Renal pelvis (tissue), 4 donors: ENCODE data around the gene ZPR1. TPM values are rescaled to one million over a fixed set of nuclear protein-coding genes. Genes with fewer than 3 reads are reported as not detected.
"Not testable (repeated sequence)": the region's sequence is repeated elsewhere in the genome, so short reads cannot be mapped to it uniquely, and the experiment has no call there.

ENCODE experiments used
- DNase-seq: peaks from one replicate; pipeline ENCODE4 v3.0.0-alpha.2; 2013
- polyA plus RNA-seq, 3 donors: library from polyadenylated mRNA; unstranded; fragments of 120-200 nt; gene quantifications; one replicate each; pipeline ENCODE4 v1.2.1, GENCODE V29; 2013; ENCODE audit not compliant: insufficient read length in 3 of 3

Gene ZPR1
- polyA plus RNA-seq, 3 donors: 50.6 to 58.3 (median 58.1) TPM

DNA sequence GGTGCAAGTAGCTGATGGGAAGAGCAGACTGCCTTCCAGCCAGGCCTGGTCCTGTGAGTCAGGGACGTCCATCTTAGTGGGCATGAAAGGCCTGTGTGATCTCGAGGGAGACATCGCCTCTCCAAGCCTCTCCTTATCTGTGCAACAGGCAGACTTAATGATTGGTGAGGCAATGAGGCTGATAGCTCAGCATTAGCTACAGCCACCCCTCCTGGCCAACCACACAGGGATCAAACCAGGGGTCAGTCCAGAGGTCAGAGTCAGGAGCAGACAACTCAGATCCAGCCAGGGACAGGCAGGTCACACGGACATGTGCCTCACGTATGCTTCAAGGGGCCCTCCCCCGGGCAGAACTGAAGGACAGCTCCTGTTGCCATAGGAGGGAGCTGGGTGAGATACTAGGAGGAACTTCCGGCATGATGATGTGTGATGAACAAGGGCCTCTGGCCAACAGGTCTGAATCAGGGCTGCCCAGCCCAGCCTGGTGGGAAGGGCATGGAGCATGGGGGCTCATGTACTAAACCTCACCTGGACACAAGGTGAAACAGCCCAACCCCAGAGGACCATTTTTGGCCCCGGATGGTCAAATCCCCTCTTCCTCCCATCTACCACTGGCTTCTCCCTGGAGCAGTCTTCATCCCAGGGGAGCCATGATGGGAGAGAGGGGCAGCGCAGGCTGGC, 39.1 kb upstream of the ZPR1 start:
- no peak for DNase-seq

DNA sequence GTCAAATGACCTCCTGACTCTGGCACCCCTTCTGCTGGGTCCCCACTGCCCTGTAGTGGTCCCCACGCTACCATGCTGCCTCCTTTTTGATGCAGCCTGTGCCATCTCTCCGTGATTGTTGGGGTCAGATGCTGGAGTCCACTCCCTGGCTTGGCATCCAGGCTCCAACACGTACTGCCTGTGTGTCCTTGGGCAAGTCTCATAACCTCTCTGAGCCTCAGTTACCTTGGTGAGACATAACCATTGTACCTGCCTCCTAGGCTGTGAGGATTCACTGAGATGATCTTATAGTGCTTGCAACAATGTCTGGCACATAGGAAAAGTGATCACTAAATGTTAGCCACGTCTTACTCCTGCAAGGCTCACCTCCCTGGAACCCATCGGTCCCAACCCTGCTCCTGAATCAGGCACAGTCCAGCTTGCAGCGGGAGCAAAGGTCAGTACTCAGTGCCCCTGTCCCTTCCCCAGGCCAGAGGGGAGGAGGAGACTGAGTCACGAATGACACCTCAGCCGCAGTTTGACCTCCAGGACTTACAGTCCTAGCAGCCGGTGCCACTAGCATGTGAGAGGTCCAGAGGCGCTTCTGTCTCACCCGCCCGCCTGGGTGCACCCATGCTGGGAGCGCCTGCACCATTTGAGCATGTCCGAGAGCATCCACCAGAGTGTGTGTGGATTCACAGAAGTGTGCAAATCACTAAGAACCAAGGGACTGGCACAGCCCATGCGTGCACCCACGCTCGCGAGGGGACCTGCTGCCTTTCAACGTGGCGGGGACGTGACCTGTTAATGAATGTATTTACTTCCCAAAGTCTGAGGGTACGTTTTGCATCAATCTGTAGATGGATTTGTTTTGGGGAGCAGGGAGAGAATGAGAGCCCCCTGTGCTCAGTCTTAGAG, 38.3 kb upstream of the ZPR1 start:
- no peak for DNase-seq

DNA sequence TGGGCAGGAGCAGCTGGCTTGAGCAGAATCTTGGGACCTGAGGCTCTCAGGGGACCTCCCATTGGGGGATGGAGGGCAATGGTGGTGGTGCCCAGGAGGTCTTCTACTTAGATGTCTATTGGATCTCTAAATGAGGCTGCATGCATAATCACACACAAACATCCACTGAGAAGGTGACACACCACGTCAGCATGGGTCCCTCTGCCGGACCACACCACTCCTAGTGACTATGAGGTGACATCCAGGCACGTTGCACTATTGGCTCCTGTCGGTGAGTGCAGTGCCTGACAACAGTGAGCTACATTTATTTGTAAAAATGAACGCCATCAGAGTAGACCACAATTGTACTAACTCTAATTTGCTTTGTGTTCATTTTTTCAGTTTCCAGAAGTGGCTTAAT, 37.6 kb upstream of the ZPR1 start:
- DNase-seq: no peak

DNA sequence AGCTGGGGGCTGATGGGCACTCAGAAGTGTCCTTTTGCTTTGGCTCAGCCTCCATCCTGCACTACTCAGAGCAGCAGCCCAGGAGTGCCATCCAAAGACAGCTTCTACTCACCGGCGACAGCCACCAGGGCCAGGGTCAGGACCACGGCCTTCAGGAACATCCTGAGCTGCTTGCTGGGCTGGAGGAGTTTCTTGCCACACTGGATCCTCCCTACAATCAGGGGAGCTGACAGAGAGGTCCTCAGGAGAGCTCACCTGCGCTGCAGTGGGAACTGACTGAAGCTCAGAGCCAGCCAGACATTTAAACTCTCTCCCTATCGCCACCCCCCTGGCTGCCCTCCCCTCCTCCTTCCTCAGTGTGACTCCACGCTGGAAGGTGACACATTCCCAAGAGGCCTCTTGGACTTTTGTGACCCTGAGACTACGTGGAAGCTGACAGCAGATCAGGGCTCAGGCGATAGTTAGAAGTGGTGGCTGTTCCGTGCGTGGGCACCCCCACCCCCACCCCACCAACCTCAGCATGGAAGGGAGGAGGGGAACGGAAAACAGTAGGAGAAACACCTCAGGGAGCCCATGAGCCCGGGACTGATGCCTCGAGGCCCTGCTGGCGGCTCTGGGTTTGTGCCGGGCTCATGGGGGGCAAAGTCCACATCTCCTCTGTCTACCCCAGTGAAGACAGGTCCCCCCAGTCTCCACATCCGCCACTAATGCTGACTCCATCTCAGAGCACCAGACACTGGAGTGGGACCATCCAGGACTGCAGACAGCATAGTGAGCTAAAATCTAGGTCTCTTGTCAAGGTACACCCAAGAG, 35.4 kb upstream of the ZPR1 start, which contains the start of gene APOA4:
Gene APOA4 (minus strand): TSS at position 274 of the 813 bp plus-strand sequence. CDS start 113 bp downstream, at position 161.
- no peak for DNase-seq

DNA sequence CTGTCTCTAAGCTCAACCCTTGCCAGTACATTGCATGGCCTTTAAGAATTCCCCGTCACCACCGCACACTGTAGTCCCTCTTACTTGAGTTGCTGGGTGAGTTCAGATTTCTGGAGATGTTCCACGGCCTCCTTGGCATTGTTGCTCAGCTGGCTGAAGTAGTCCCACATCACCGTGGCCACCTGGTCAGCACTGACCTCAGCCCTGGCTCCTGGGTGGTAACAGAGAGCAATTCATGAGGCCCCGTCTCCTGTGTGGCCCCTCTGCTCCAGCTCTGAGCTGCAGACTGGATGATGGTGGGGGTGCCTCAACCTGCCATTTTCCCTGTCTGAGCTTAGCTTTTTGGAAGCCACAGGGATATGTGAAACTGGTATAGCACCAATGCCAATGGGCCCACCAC, 34.8 kb upstream of the ZPR1 start:
- DNase-seq: no peak

DNA sequence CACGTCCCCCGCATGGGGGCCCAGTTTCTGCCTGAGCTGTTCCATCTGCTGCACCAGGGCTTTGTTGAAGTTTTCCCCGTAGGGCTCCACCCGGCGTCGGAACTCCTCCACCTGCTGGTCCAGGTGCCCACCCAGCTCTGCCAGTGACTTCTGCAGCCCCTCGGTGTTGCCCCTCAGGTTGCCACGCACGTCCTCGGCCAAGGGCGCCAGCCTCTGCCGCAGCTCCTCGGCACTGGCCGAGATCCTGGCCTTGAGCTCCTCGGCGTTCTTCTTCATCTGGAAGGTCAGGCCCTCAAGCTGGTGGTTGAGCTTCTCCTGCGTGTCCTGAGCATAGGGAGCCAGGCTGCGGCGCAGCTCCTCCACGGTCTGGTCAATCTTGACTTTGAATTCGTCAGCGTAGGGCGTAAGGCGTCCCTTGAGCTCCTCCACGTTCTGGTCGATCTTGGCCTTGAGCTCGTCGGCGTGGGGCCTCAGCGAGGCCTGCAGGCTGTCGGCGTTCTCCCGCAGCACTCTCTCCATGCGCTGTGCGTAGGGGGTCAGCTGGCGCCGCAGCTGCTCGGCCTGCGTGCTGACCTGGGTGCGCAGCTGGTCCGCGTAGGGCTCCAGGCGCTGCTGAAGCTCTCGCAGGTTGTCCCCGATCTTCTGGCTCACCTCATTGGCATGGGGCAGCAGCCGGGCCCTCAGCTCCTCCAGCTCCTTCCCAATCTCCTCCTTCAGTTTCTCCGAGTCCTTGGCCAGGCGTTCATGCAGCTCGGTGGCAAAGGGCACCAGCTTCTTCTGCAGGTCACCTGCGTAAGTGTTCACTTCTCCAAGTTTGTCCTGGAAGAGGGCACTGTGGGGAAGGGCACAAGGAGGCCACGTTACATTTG, 33.5 kb upstream of the ZPR1 start:
- DNase-seq: no peak

DNA sequence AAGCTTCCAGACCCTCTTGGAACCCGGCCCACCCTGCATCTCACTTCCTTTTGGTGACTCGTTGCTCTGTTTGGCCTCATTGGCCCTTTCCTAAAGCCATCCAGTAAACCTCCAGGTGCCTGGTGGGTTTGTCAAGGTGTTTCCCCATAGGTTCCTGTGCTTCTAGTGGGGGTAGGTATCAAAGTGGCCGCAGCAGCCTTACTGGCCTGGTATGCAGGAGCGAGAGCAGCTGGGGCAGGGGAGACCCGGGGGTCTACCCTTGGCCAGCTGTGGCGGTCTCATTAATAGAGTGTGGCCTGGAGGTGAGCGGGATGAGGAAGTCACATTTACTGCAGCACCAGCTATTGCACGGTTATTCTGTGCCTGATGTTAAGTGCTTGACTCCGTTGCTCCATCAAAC, 31.2 kb upstream of the ZPR1 start:
- DNase-seq: no peak

DNA sequence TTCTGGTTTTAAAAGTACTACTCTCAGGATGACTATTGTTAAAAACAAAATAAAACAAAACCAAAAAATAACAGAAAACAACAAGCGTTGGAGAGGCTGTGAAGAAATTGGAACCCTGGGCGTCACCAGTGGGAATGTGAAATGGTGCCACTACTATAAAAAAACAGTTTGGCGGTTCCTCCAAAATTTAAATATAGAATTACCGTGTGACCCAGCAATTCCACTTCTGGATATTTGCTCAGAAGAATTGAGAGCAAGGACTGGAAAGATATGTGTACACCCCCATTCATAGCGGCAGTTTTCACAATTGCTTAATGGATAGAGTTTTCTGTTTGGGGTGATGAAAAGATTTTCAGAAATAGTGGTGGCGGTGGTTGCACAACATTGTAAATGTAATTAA, 26.7 kb upstream of the ZPR1 start:
- DNase-seq: no peak

DNA sequence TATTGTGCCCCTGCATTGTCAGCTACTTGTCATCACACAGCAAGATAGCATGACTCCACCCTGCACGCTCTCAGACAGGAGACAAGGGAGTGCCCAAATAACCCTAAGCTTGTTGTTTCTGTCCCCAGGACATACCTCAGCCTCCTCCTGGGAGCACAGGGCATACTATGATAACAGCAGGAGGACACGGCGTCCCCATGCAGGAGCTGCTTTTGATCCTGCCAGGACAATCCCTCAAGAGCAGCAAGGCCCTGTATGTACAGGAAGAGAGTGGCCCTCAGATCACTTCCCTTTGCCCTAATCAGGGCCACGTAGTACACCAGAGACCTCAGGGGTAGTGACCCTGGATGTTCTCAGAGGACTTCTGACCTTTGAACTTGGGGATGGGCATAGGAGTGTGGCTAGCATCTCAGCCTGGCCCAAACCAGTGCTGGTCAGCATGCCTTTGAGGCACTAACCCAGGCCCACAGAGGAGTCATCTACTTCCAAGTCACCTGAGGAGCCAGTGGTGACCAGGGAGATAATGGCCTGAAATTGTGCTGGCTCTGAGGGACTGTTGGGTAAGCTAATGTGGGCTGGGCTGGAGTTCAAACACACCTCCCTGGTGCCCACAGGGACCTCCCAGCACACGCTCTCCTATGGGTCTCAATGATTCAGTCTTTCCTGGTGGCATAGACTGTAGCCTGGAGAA, 26.1 kb upstream of the ZPR1 start:
- no peak for DNase-seq

DNA sequence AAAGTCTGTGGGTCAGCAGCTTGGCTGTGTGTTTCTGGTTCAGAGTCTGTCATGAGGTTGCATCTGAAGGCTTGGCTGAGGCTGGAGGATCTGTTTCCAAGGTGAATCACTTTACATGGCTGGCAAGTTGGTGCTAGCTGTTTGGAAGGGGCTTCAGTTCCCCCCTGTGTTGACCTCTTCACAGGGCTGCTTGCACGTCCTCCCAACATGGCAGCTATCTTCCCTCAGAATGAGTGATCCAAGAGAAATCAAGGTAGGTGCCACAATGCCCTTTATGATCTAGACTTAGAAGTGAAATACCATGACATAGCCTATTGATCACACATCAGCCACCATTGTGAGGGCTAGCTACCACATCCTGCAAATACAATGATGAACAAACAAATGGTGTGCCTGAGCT, 25.3 kb upstream of the ZPR1 start:
- no peak for DNase-seq

DNA sequence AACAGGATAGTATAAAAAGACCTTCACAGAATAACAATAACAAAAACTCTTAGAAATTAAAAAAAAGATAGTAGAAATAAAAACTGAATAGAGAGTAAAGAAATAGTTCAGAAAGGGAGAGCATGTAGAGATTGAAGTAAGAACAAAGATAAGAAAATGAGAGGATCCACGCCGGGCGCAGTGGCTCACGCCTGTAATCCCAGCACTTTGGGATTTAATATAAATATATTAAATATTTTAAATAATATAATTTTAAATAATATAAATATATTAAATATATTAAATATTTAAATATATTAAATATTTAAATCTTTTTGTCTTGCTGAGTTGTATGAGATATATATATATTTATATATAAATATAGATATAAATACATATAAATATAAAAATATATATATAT, 24.3 kb upstream of the ZPR1 start:
- DNase-seq: no peak

DNA sequence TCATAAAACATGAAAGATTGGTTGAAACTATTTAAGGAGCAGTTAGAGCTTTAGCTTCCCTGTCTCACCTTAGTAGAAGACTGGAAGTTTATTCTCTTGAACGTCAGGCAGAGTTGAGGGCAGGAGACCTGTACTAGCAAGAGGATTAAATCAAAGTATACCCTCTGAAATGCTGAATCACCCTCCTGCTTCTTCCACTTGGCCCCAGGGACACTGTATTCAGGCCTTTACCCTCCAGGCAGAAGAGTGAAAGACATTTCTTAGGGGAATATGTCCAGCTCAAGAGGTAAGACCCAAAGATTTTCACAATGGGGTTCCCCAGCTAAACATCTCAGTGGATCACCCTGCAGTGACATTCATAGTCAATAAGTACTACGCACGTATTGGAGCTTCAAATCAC, 23.4 kb upstream of the ZPR1 start:
- DNase-seq: no peak

DNA sequence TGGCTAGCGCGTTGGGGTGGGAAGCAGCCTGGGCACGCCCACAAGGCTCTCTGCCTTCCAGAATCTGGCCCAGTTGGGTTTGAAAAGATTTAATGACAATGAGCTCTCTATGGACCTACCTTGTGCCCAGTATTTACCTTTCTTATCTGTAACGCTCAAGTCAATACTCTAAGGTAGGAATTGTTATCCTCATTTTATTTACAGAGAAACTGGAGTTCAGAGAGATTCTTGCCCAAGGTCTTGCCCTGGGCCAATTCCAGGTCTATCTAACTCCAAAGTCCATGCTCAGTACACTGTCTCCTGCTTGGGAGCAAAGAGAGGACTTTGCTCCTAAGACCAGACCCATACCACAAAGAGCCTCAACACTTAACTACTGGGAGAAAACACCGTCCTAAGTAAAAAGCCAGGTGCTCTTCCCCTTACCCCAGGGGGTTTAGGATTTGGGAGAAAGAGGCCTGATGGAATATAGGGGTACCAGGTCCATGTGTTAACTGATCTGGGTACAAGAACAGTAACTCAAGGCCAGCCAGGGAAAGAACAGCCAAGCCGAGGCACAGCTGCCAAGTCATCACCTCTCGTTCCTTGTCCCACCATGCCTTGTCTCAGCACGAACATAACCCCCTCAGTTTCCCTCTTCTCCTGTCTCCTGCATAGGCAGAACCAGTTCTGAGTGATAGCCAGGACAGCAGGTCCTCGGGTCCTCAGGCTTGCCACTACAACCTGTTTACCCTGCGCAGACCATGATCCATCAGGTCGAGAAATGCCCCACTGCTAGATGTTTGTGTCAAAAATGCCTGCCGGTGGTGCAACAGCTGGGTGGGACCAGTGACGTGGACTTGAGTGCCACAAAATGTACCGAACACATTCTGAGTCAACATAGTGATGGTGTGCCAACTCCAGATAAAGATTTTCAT, 20.7 kb upstream of the ZPR1 start:
- no peak for DNase-seq

DNA sequence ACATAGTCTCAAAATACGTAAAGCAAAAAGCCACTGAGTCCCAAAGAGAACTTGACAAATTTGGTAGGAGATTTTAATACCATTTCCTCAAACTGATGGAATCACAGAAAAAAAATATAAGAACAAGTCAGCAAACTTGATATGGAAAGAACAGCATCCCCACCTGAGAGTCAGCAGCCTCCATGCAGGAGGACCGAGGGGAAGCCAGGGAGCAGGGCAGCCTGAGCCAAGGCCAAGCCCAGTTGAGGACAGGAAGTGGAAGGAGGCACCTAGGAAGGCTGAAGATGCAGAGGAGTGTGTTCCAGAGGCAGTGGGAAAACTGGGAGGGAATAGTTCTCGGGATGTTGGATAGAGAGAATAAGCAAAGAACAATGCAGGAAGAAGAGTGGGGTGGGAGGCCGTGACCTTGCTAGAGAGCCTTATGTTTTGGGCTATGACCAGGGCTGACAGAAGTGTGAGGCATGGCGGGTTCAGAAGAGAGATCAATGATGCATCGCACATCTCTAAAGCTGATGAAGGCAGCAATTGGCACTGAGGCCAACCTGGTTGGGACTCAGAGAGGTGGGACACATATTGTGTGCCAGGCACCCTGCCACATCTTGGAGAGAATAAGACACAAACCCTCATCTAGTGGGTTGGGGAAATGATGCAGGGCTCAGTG, 19.9 kb upstream of the ZPR1 start:
- no peak for DNase-seq

DNA sequence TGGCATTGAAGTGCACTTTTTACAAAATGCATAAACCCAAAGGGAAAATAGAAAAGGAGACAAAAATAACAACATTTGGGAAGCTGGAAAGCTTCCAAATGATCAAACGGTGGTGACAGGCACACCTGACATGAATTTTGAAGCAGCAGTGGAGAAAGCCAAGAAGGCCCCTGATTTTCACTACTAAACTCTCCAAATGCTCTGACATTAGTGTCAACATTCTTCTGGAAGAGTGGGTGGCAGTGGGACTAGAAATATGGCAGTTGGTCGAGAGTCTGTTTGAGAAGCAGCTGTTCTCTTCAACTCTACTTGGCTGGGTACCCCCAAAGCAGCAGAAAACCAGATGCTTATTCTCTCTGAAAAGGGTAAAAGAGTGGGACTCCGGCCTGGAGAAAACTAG, 16.2 kb upstream of the ZPR1 start:
- no peak for DNase-seq

DNA sequence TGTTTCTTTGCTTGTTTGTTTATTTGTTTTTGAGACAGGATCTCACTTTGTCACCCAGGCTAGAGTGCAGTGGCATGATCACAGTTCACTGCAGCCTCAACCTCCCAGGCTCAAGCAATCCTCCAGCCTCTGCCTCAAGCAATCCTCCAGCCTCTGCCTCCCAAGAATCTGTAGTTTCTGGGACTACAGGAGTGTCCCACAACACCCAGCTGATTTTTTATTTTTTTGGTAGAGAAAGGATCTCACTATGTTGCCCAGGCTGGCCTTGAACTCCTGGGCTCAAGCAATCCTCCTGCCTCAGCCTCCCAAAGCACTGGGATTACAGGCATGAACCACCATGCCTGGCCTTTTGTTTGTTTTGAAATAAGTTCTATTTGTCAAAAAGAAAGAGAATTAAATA, 13.8 kb upstream of the ZPR1 start:
- not testable (repeated sequence) for DNase-seq

DNA sequence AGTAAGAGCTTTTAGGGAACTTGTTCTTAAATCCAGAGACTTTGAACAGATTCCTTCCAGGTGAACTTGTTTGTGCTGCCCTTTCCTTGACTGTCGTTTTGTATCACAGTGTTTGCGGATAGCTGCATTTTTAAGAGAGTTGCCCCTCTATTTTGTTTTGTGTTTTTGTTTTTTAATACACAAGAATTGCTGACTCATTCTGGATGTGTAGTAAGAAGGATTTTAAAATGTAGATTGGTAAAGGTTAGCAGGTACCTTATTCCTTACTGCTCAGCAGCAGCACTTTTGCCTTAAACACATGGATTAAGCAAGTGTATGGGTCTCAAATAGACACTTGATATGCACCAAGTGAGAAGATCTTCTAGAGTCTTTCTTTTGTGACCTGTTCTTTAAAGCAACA, 12.8 kb upstream of the ZPR1 start:
- no peak for DNase-seq

DNA sequence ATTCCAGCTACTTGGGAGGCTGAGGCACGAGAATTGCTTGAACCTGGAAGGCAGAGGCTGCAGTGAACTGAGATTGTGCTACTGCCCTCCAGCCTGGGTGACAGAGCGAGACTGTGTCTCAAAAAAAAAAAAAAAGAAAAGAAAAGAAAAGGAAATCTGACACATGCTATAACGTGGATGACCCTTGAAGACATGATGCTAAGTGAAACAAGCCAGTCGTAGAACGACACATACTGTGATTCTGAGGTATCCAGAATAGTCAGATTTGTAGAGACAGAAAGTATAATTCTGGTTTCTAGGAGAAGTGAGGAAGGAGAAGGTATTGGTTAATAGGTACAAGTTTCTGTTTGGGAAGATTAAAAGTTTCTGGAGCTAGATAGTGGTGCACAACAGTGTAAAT, 10.5 kb upstream of the ZPR1 start:
- no peak for DNase-seq

DNA sequence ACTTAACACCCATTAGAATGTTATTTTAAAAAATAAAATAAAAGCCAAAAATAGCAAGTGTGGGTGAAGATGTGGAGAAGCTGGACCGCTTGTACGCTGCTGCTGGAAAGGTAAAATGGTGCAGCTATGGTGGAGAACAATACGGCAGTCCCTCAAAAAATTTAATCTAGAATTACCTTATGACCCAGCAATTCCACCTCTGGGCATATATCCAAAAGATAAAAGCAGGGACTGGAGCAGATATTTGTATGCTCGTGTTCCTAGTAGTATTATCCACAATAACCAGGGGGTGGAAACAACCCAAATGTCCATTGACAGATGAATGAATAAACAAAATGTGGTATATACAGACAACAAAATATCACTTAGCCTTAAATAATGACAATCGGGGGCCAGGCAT, 10.0 kb upstream of the ZPR1 start:
- no peak for DNase-seq
